ENCODE results near the gene MYBPC2. TPM values are rescaled to one million over a fixed set of nuclear protein-coding genes. Genes with fewer than 3 reads are reported as not detected.

MYBPC2 gene
- total RNA-seq, 1 experiment from 2014 or later: not detected

DNA sequence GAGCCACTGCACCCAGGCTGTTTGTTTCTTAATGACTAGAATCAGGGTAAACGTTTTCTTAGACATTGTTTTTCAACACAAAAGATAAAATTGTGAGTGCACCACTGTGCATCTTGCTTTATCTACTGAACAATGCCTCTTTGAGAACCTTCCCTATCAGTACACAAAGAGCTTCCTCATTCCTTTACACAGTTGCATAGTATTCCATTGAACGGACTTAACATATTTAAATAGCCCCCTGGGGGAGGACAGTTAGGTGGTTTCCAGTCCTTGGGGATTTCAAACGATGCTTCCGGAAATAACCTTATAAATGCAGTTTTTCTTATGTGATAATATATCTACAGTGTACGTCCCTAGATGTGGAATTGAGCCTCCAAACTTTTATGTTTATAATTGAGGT, 39.9 kb upstream of the MYBPC2 start:
- Mint-ChIP-seq H3K27ac (ENCODE audit: low read depth, unreplicated experiment) (no peak overlapping the region), H3K27me3 (ENCODE audit: insufficient read depth, unreplicated experiment) (no peaks in the 10 kb centered on the region), H3K36me3 (ENCODE audit: insufficient read depth, unreplicated experiment) (peaks cover 26% of the 10 kb centered on the region), H3K4me3 (ENCODE audit: unreplicated experiment) (no peak overlapping the region), H3K4me1 (ENCODE audit: insufficient read depth, unreplicated experiment) (peaks cover under 1% of the 10 kb centered on the region), H3K9me3 (ENCODE audit: unreplicated experiment) (no peaks in the 10 kb centered on the region)
- CTCF ChIA-PET: interaction anchor here (0.6 kb wide), 1 partner anchor 91 kb away, joined by 3 read pairs; no protein-coding TSS in a partner anchor
- BruUV-seq (replicated peaks): no TSS peak
- DNase-seq (ENCODE audit: unreplicated experiment): no peak
- no peak for TF ChIP-seq CTCF (IDR thresholded peaks at IDR 0.05; ENCODE audit: unreplicated experiment)
- intact Hi-C loops (cut with micrococcal nuclease): no loop called here
- POLR2A ChIA-PET: no interaction called here

DNA sequence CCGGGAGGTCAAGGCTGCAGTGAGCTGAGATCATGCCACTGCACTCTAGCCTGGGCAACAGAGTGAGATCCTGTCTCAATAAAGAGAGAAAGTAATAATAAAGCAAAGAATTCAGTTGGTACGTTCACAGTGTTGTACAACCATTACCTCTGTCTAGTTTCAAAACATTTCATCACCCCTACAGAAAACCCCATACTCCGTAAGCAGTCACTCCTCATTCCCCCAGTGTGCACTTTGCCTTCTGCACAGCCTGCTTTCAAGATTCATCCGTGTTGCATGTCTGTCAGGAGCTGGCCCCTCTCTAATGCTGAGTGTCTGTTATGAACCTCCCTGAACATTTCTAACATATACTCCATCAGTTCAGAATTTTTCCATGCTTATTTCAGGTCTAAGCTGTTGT, 39.1 kb upstream of the MYBPC2 start:
- Mint-ChIP-seq H3K27me3 (ENCODE audit: insufficient read depth, unreplicated experiment) (no peaks in the 10 kb centered on the region), H3K4me1 (ENCODE audit: insufficient read depth, unreplicated experiment) (no peaks in the 10 kb centered on the region), H3K9me3 (ENCODE audit: unreplicated experiment) (no peaks in the 10 kb centered on the region), H3K36me3 (ENCODE audit: insufficient read depth, unreplicated experiment) (peaks cover 23% of the 10 kb centered on the region), H3K4me3 (ENCODE audit: unreplicated experiment) (no peak overlapping the region), H3K27ac (ENCODE audit: low read depth, unreplicated experiment) (no peak overlapping the region)
- no TSS peak for BruUV-seq (replicated peaks)
- no peak for TF ChIP-seq CTCF (IDR thresholded peaks at IDR 0.05; ENCODE audit: unreplicated experiment)
- DNase-seq (ENCODE audit: unreplicated experiment): no peak
- intact Hi-C loops (cut with micrococcal nuclease): no loop called here
- CTCF ChIA-PET: interaction anchor here (1.0 kb wide), 1 partner anchor 36 kb away, joined by 3 read pairs; no protein-coding TSS in a partner anchor
- POLR2A ChIA-PET: interaction anchor here (0.7 kb wide), 1 partner anchor 8 kb away, joined by 3 read pairs; no protein-coding TSS in a partner anchor

- Mint-ChIP-seq H3K9me3 (ENCODE audit: unreplicated experiment) (no peaks in the 10 kb centered on the region), H3K4me1 (ENCODE audit: insufficient read depth, unreplicated experiment) (no peaks in the 10 kb centered on the region), H3K27me3 (ENCODE audit: insufficient read depth, unreplicated experiment) (no peaks in the 10 kb centered on the region), H3K4me3 (ENCODE audit: unreplicated experiment) (no peak overlapping the region), H3K27ac (ENCODE audit: low read depth, unreplicated experiment) (no peak overlapping the region), H3K36me3 (ENCODE audit: insufficient read depth, unreplicated experiment) (peaks cover 20% of the 10 kb centered on the region)
- no TSS peak for BruUV-seq (replicated peaks)
- TF ChIP-seq CTCF (IDR thresholded peaks at IDR 0.05; ENCODE audit: unreplicated experiment): no peak
- DNase-seq (ENCODE audit: unreplicated experiment): no peak
- POLR2A ChIA-PET: interaction anchor here (0.7 kb wide), 1 partner anchor 9 kb away, joined by 3 read pairs; no protein-coding TSS in a partner anchor
- CTCF ChIA-PET: interaction anchor here (1.0 kb wide), 1 partner anchor 37 kb away, joined by 3 read pairs; no protein-coding TSS in a partner anchor
- intact Hi-C loops (cut with micrococcal nuclease): no loop called here
Observed at GRCh38 chr19:50394017-50394416, 38.7 kb upstream of the MYBPC2 start.

DNA sequence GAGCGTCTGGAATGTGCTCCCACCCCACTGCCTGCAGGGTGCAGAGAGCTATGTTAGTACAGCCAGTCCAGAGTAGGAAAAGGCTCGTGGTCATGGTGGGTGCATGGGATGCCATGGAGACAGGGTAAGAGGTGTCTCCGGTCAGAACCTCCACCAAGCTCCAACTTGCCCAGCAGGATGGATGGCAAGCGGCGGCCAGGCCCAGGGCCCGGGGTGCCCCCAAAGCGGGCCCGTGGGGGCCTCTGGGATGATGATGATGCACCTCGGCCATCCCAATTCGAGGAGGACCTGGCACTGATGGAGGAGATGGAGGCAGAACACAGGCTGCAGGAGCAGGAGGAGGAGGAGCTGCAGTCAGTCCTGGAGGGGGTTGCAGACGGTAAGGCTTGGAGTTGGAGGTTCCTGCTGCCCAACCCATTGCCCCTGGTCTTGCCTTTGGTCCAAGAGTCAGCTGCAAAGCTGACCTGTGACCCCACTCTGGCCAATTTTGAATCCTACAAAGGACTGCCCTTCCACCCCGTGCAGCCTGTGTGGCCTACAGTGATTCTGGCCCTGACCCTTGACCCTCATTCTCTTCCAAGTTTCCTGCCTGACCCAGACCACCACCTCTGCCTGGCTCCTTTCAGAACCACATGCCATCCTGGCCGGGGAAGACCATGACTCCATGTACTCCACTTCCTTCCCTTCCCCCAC, 33.9 kb upstream of the MYBPC2 start:
- no TSS peak for BruUV-seq (replicated peaks)
- no peaks in the 10 kb centered on the region for H3K27me3 Mint-ChIP-seq (ENCODE audit: insufficient read depth, unreplicated experiment)
- H3K27ac Mint-ChIP-seq (ENCODE audit: low read depth, unreplicated experiment): no peak overlapping the region
- no peak for DNase-seq (ENCODE audit: unreplicated experiment)
- TF ChIP-seq CTCF (IDR thresholded peaks at IDR 0.05; ENCODE audit: unreplicated experiment): no peak
- ChIA-PET POLR2A (interaction anchor here (0.9 to 1.0 kb wide), 2 partner anchors 29 to 78 kb away, joined by 3 to 4 read pairs; no protein-coding TSS in a partner anchor), CTCF (interaction anchor here (0.5 to 0.6 kb wide), 2 partner anchors 11 to 26 kb away, joined by 4 to 6 read pairs; no protein-coding TSS in a partner anchor)
- intact Hi-C loops (cut with micrococcal nuclease): no loop called here
- no peak overlapping the region for H3K4me3 Mint-ChIP-seq (ENCODE audit: unreplicated experiment)
- H3K9me3 Mint-ChIP-seq (ENCODE audit: unreplicated experiment): no peaks in the 10 kb centered on the region
- peaks cover 19% of the 10 kb centered on the region for H3K36me3 Mint-ChIP-seq (ENCODE audit: insufficient read depth, unreplicated experiment)
- no peaks in the 10 kb centered on the region for H3K4me1 Mint-ChIP-seq (ENCODE audit: insufficient read depth, unreplicated experiment)

All from MCF 10A (cell line).